H9 (cell line): ENCODE results near the gene TLK1. TPM values are rescaled to one million over a fixed set of nuclear protein-coding genes. Genes with fewer than 3 reads are reported as not detected.

Experiments
- DNase-seq: peaks from one replicate; pipeline ENCODE4 v3.0.0-alpha.2; 2017
- H2AFZ ChIP-seq: one replicate; pipeline ENCODE4 v1.6.1; 2013; ENCODE audit warnings: mild to moderate bottlenecking, low read length, control low read depth, moderate library complexity
- H2AK5ac ChIP-seq: 2 replicates; pipeline ENCODE4 v1.6.1; 2013; ENCODE audit warnings: low read length, control low read depth, mixed read lengths; ENCODE audit not compliant: insufficient read length
- H2BK120ac ChIP-seq: one replicate; pipeline ENCODE4 v1.6.1; 2013; ENCODE audit warnings: low read depth, mild to moderate bottlenecking, low read length, control low read depth, inconsistent platforms; ENCODE audit not compliant: poor library complexity, severe bottlenecking
- H2BK12ac ChIP-seq: 2 replicates; pipeline ENCODE4 v1.6.1; 2013; ENCODE audit warnings: low read length, control low read depth, mixed read lengths, low read depth; ENCODE audit not compliant: insufficient read length
- H2BK15ac ChIP-seq: 2 replicates; pipeline ENCODE4 v1.6.1; 2013; ENCODE audit warnings: low read depth, low read length, control low read depth
- H2BK20ac ChIP-seq: one replicate; pipeline ENCODE4 v1.6.1; 2013; ENCODE audit warnings: low read depth, mild to moderate bottlenecking, low read length, control low read depth, inconsistent platforms; ENCODE audit not compliant: poor library complexity, severe bottlenecking
- H2BK5ac ChIP-seq: 2 replicates; pipeline ENCODE4 v1.6.1; 2013; ENCODE audit warnings: low read length, control low read depth, mixed read lengths; ENCODE audit not compliant: insufficient read length
- H3K14ac ChIP-seq: 2 replicates; pipeline ENCODE4 v1.6.1; 2013; ENCODE audit warnings: low read length, control low read depth; ENCODE audit not compliant: insufficient read depth
- H3K18ac ChIP-seq: 2 replicates; pipeline ENCODE4 v1.6.1; 2013; ENCODE audit warnings: low read depth, mild to moderate bottlenecking, mixed read lengths, low read length, control low read depth; ENCODE audit not compliant: insufficient read length
- H3K23ac ChIP-seq: 2 replicates; pipeline ENCODE4 v1.6.1; 2013; ENCODE audit warnings: low read length, control low read depth, mixed read lengths, low read depth; ENCODE audit not compliant: insufficient read length
- H3K23me2 ChIP-seq: 2 replicates; pipeline ENCODE4 v1.6.1; 2013; ENCODE audit warnings: low read depth, mild to moderate bottlenecking, mixed read lengths, low read length, control low read depth; ENCODE audit not compliant: insufficient read length, poor library complexity, severe bottlenecking
- H3K27ac ChIP-seq: 2 replicates; pipeline ENCODE4 v1.5.1; 2013; ENCODE audit warnings: low read length, control low read depth, mixed read lengths, low read depth; ENCODE audit not compliant: insufficient read length
- H3K27me3 ChIP-seq: 2 replicates; pipeline ENCODE4 v1.6.1; 2013; ENCODE audit warnings: low read length, control low read depth, inconsistent platforms; ENCODE audit not compliant: insufficient read depth
- H3K4ac ChIP-seq: 2 replicates; pipeline ENCODE4 v1.6.1; 2013; ENCODE audit warnings: low read depth, mild to moderate bottlenecking, control low read depth, inconsistent platforms, low read length, moderate library complexity
- H3K4me1 ChIP-seq: 2 replicates; pipeline ENCODE4 v1.6.1; 2013; ENCODE audit warnings: low read length, control low read depth, inconsistent platforms; ENCODE audit not compliant: insufficient read depth
- H3K4me2 ChIP-seq: 2 replicates; pipeline ENCODE4 v1.6.1; 2013; ENCODE audit warnings: low read length, control low read depth, mixed read lengths; ENCODE audit not compliant: insufficient read length, insufficient read depth
- H3K56ac ChIP-seq: 2 replicates; pipeline ENCODE4 v1.6.1; 2013; ENCODE audit warnings: low read depth, mild to moderate bottlenecking, mixed read lengths, low read length, control low read depth; ENCODE audit not compliant: insufficient read length
- H3K79me1 ChIP-seq: 2 replicates; pipeline ENCODE4 v1.6.1; 2013; ENCODE audit warnings: low read depth, mild to moderate bottlenecking, moderate library complexity, low read length, control low read depth, inconsistent platforms; ENCODE audit not compliant: insufficient read depth, poor library complexity, severe bottlenecking
- H3K79me2 ChIP-seq: 2 replicates; pipeline ENCODE4 v1.6.1; 2013; ENCODE audit warnings: low read length, control low read depth, inconsistent platforms; ENCODE audit not compliant: insufficient read depth
- H3K9ac ChIP-seq: 2 replicates; pipeline ENCODE4 v1.6.1; 2013; ENCODE audit warnings: low read length, control low read depth, mixed read lengths; ENCODE audit not compliant: insufficient read length; ENCODE audit errors: extremely low read depth
- H3K9me3 ChIP-seq: one replicate; pipeline ENCODE4 v1.6.1; 2013; ENCODE audit warnings: low read depth, low read length, inconsistent platforms; ENCODE audit not compliant: control insufficient read depth
- H3T11ph ChIP-seq: one replicate; pipeline ENCODE4 v1.6.1; 2013; ENCODE audit warnings: mild to moderate bottlenecking, low read length, control low read depth, inconsistent platforms
- H4K20me1 ChIP-seq: one replicate; pipeline ENCODE4 v1.6.1; 2013; ENCODE audit not compliant: control insufficient read depth, insufficient read length, insufficient read depth
- H4K5ac ChIP-seq: 2 replicates; pipeline ENCODE4 v1.6.1; 2013; ENCODE audit warnings: low read depth, mild to moderate bottlenecking, mixed read lengths, low read length, control low read depth; ENCODE audit not compliant: insufficient read length
- H4K8ac ChIP-seq: replicated peaks from 2 replicates; pipeline ENCODE4 v1.6.1; 2013; ENCODE audit warnings: low read length, control low read depth, mixed read lengths, low read depth; ENCODE audit not compliant: insufficient read length
- H4K91ac ChIP-seq: 2 replicates; pipeline ENCODE4 v1.6.1; 2013; ENCODE audit warnings: low read depth, mild to moderate bottlenecking, moderate library complexity, mixed read lengths, low read length, control low read depth; ENCODE audit not compliant: insufficient read length
- H3K27ac Mint-ChIP-seq, 3 experiments: 2 replicates in 2 of 3; 3 replicates in 1 of 3; pipeline ENCODE4 v1.8.0; 2020 to 2021; ENCODE audit warnings: mixed read lengths in 3 of 3, mild to moderate bottlenecking in 1 of 3, moderate library complexity in 1 of 3
- H3K27me3 Mint-ChIP-seq: 2 replicates; pipeline ENCODE4 v1.8.0; 2021; ENCODE audit warnings: low read depth, mild to moderate bottlenecking, moderate library complexity, mixed read lengths
- H3K36me3 Mint-ChIP-seq, 3 experiments: 2 replicates in 2 of 3; 3 replicates in 1 of 3; pipeline ENCODE4 v1.8.0; 2020 to 2021; ENCODE audit warnings: low read depth in 3 of 3, mixed read lengths in 3 of 3; ENCODE audit not compliant: insufficient read depth in 1 of 3
- H3K4me1 Mint-ChIP-seq, 2 experiments: 2 replicates each; pipeline ENCODE4 v1.8.0; 2020; ENCODE audit warnings: mixed read lengths in 2 of 2
- H3K4me3 Mint-ChIP-seq, 2 experiments: 2 replicates in 1 of 2; 3 replicates in 1 of 2; pipeline ENCODE4 v1.8.0; 2020 to 2021; ENCODE audit warnings: mild to moderate bottlenecking in 2 of 2, mixed read lengths in 2 of 2, moderate library complexity in 1 of 2
- H3K9me3 Mint-ChIP-seq, 2 experiments: 2 replicates in 1 of 2; 3 replicates in 1 of 2; pipeline ENCODE4 v1.8.0; 2020; ENCODE audit warnings: mild to moderate bottlenecking in 2 of 2, mixed read lengths in 2 of 2, moderate library complexity in 1 of 2
- WGBS: extraction: QIAGEN DNeasy Blood & Tissue Kit; methylation state at CpG from one replicate; pipeline ENCODE4 v1.1.7; 2013; ENCODE audit warnings: missing lambda C conversion rate, low lambda C conversion rate, mixed read lengths; ENCODE audit not compliant: insufficient read length; ENCODE audit errors: extremely low coverage; 5-methylcytosine and 5-hydroxymethylcytosine counted together
- total RNA-seq: library from RNA; stranded (reverse); gene quantifications from 2 replicates; pipeline ENCODE4 v1.2.1, GENCODE V29; 2021
- TF ChIP-seq, protein P1 (sequence below): fragments of 200-600 bp; sonication (generic); conservative IDR thresholded peaks from 3 replicates; pipeline ENCODE4 v1.8.0; 2021; ENCODE audit warnings: antibody characterized with exemption, mild to moderate bottlenecking

Gene TLK1
- total RNA-seq, 1 experiment from 2014 or later = 112 TPM

DNA sequence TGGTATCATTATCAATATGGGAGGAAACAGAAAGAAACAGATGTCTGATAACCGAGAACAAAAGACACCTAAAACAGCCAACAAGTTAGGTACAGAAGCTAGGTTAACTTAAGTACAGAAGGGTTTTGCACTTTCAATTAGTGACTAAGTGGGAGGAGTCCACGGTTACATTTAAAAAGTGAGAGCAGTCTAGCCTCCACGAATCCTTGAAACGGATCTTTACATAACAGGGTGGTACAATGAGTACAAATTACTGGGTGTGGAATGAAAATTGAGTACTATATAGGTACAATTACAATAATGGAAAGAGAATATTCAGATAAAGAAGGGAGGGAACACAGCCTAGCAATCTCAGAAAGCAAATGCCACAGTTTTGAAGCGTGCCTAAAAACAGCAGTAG is 76.6 kb downstream of the TLK1 start:
- H3K27me3 Mint-ChIP-seq = no peaks in the 10 kb centered on the region
- peaks cover 2 to 10% (median 7%) of the 10 kb centered on the region in 3 experiments; a peak in 6 of 7 replicates for H3K36me3 Mint-ChIP-seq
- no peaks in the 10 kb centered on the region for H3K27me3 ChIP-seq

More for the DNA sequence above, 76.6 kb downstream of the TLK1 start:
- Histone ChIP-seq H3K18ac (no peak overlapping the region), H2BK20ac (no peak overlapping the region), H3K4me1 (no peaks in the 10 kb centered on the region; the same call in 1 of the 2 replicates), H4K20me1 (no peaks in the 10 kb centered on the region), H3K4ac (no peak overlapping the region), H3K27ac (no peak overlapping the region), H2AFZ (no peak overlapping the region), H3K56ac (no peak overlapping the region), H2BK120ac (no peak overlapping the region), H3T11ph (no peak overlapping the region), H2BK12ac (no peak overlapping the region), H2AK5ac (no peak overlapping the region), H3K23ac (no peak overlapping the region), H3K79me1 (peaks cover 4% of the 10 kb centered on the region), H2BK15ac (no peak overlapping the region), H3K79me2 (peaks cover 8% of the 10 kb centered on the region; the same call in 1 of the 2 replicates), H3K9ac (no peak overlapping the region), H3K23me2 (no peaks in the 10 kb centered on the region), H3K4me2 (no peak overlapping the region), H3K9me3 (no peaks in the 10 kb centered on the region), H4K91ac (no peak overlapping the region), H2BK5ac (no peak overlapping the region), H4K8ac (no peak overlapping the region), H3K14ac (no peak overlapping the region), H4K5ac (no peak overlapping the region)
- Mint-ChIP-seq H3K9me3 (no peaks in the 10 kb centered on the region), H3K4me1 (peaks cover 22 to 36% of the 10 kb centered on the region in 2 experiments), H3K4me3 (no peak overlapping the region), H3K27ac (peak overlapping the region in 1 of 3 experiments; percentile 70; a peak in 3 of 7 replicates)
- TF ChIP-seq, protein P1, sequence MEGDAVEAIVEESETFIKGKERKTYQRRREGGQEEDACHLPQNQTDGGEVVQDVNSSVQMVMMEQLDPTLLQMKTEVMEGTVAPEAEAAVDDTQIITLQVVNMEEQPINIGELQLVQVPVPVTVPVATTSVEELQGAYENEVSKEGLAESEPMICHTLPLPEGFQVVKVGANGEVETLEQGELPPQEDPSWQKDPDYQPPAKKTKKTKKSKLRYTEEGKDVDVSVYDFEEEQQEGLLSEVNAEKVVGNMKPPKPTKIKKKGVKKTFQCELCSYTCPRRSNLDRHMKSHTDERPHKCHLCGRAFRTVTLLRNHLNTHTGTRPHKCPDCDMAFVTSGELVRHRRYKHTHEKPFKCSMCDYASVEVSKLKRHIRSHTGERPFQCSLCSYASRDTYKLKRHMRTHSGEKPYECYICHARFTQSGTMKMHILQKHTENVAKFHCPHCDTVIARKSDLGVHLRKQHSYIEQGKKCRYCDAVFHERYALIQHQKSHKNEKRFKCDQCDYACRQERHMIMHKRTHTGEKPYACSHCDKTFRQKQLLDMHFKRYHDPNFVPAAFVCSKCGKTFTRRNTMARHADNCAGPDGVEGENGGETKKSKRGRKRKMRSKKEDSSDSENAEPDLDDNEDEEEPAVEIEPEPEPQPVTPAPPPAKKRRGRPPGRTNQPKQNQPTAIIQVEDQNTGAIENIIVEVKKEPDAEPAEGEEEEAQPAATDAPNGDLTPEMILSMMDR = no peak
- no peak for DNase-seq
- no CpG with 5 or more reads among the region's 5 CpGs for WGBS
